ENCODE measurements around the gene DUSP10.

- TF ChIP-seq CTCF (IDR thresholded peaks at IDR 0.05) (no peak), EP300 (IDR thresholded peaks at IDR 0.05) (no peak), POLR2A (IDR thresholded peaks at IDR 0.05) (no peak)
Observed at GRCh38 chr1:221706191-221706590, 35.7 kb downstream of the DUSP10 start.

Data from ovary (tissue), 3 donors.